Caco-2 (cell line): ENCODE measurements around the gene CRTC3. TPM values are rescaled to one million over a fixed set of nuclear protein-coding genes. Genes with fewer than 3 reads are reported as not detected.

Source experiments
- BruUV-seq: library from RNA; stranded (reverse); fragments of 400-500 nt; replicated peaks from 2 replicates; lab custom pipeline; 2021; lab: Mats Ljungman, UMichigan
- CTCF ChIA-PET: fragments of 300-600 bp; sonication (Branson Sonifier 250); formaldehyde crosslinking; loops from one replicate; lab custom pipeline; 2022; ENCODE audit warnings: antibody characterized with exemption; lab: Charles Lee
- POLR2A ChIA-PET: fragments of 300-600 bp; sonication (Branson Sonifier 250); formaldehyde crosslinking; loops from one replicate; lab custom pipeline; 2022; ENCODE audit warnings: antibody characterized with exemption; lab: Charles Lee
- DNase-seq, 2 experiments: peaks; one replicate each; pipeline versions ENCODE4 v3.0.0 to v3.0.0-alpha.2; 2020 to 2022
- H3K27me3 ChIP-seq: replicated peaks from 2 replicates; pipeline ENCODE4 v1.6.0; 2011; ENCODE audit warnings: low read length; ENCODE audit not compliant: control insufficient read depth, insufficient read depth
- H3K36me3 ChIP-seq: 2 replicates; pipeline ENCODE4 v1.5.1; 2011; ENCODE audit warnings: low read length; ENCODE audit not compliant: control insufficient read depth, insufficient read depth
- H3K4me1 ChIP-seq: fragments of 250-450 bp; sonication (Bioruptor Pico); 2 replicates; pipeline ENCODE4 v1.5.1; 2020; ENCODE audit warnings: mild to moderate bottlenecking
- H3K4me3 ChIP-seq: 2 replicates; pipeline ENCODE4 v1.5.1; 2011; ENCODE audit warnings: low read depth, mild to moderate bottlenecking, control low read depth, low read length
- H3K9me3 ChIP-seq: fragments of 250-450 bp; sonication (Bioruptor Pico); 2 replicates; pipeline ENCODE4 v1.5.1; 2020; ENCODE audit warnings: mild to moderate bottlenecking, moderate library complexity
- H3K27ac Mint-ChIP-seq: one replicate; pipeline ENCODE4 v1.8.0; 2022; ENCODE audit warnings: mixed read lengths; ENCODE audit not compliant: unreplicated experiment
- H3K27me3 Mint-ChIP-seq: one replicate; pipeline ENCODE4 v1.8.0; 2022; ENCODE audit warnings: mixed read lengths; ENCODE audit not compliant: insufficient read depth, unreplicated experiment
- H3K36me3 Mint-ChIP-seq: one replicate; pipeline ENCODE4 v1.8.0; 2022; ENCODE audit warnings: mild to moderate bottlenecking, mixed read lengths; ENCODE audit not compliant: insufficient read depth, unreplicated experiment
- H3K4me1 Mint-ChIP-seq: one replicate; pipeline ENCODE4 v1.8.0; 2022; ENCODE audit warnings: low read depth, mixed read lengths; ENCODE audit not compliant: unreplicated experiment
- H3K4me3 Mint-ChIP-seq: one replicate; pipeline ENCODE4 v1.8.0; 2022; ENCODE audit warnings: mild to moderate bottlenecking, moderate library complexity, mixed read lengths; ENCODE audit not compliant: unreplicated experiment
- H3K9me3 Mint-ChIP-seq: one replicate; pipeline ENCODE4 v1.8.0; 2022; ENCODE audit warnings: mixed read lengths; ENCODE audit not compliant: unreplicated experiment
- intact Hi-C: fragments of 100-400 bp; cut with micrococcal nuclease; formaldehyde crosslinking; loops from one replicate; pipeline ENCODE4 v1.10.0; 2022; ENCODE audit not compliant: unreplicated experiment
- total RNA-seq: library from RNA; stranded (reverse); gene quantifications from 2 replicates; pipeline ENCODE4 v1.2.3, GENCODE V29; 2022
- TF ChIP-seq, protein P1 (sequence below), 2 experiments: fragments of 200-600 bp in 1 of 2; IDR thresholded peaks; 1 replicate in 1 of 2; 2 replicates in 1 of 2; pipeline versions ENCODE4 v1.5.1 to v1.8.0; 2011 to 2022; ENCODE audit warnings: antibody characterized with exemption in 1 of 2, control low read depth in 1 of 2, inconsistent platforms in 1 of 2, low read depth in 1 of 2, low read length in 1 of 2, mild to moderate bottlenecking in 1 of 2, moderate library complexity in 1 of 2; ENCODE audit not compliant: insufficient read depth in 1 of 2, severe bottlenecking in 1 of 2, unreplicated experiment in 1 of 2

CRTC3 gene
- total RNA-seq, 1 experiment from 2014 or later = 35.0 TPM

- no TSS peak for BruUV-seq
- Mint-ChIP-seq H3K4me1 (no peaks in the 10 kb centered on the region), H3K9me3 (no peaks in the 10 kb centered on the region), H3K27ac (no peak overlapping the region), H3K27me3 (no peaks in the 10 kb centered on the region), H3K36me3 (no peaks in the 10 kb centered on the region), H3K4me3 (no peak overlapping the region)
- TF ChIP-seq, protein P1, sequence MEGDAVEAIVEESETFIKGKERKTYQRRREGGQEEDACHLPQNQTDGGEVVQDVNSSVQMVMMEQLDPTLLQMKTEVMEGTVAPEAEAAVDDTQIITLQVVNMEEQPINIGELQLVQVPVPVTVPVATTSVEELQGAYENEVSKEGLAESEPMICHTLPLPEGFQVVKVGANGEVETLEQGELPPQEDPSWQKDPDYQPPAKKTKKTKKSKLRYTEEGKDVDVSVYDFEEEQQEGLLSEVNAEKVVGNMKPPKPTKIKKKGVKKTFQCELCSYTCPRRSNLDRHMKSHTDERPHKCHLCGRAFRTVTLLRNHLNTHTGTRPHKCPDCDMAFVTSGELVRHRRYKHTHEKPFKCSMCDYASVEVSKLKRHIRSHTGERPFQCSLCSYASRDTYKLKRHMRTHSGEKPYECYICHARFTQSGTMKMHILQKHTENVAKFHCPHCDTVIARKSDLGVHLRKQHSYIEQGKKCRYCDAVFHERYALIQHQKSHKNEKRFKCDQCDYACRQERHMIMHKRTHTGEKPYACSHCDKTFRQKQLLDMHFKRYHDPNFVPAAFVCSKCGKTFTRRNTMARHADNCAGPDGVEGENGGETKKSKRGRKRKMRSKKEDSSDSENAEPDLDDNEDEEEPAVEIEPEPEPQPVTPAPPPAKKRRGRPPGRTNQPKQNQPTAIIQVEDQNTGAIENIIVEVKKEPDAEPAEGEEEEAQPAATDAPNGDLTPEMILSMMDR (IDR thresholded peaks at IDR 0.05; ENCODE audit: insufficient read depth in 1 of 2, low read depth in 1 of 2, low read length in 1 of 2, severe bottlenecking in 1 of 2, unreplicated experiment in 1 of 2) = no peak
- no peaks in the 10 kb centered on the region for H3K9me3 ChIP-seq
- ChIA-PET CTCF (no interaction called here), POLR2A (no interaction called here)
- H3K36me3 ChIP-seq = no peaks in the 10 kb centered on the region
- intact Hi-C loops = no loop called here
- DNase-seq = no peak
- H3K27me3 ChIP-seq = no peaks in the 10 kb centered on the region
- H3K4me3 ChIP-seq = no peak overlapping the region
- no peaks in the 10 kb centered on the region for H3K4me1 ChIP-seq
Observed at GRCh38 chr15:90679959-90680358, 150.2 kb downstream of the CRTC3 start.

DNA sequence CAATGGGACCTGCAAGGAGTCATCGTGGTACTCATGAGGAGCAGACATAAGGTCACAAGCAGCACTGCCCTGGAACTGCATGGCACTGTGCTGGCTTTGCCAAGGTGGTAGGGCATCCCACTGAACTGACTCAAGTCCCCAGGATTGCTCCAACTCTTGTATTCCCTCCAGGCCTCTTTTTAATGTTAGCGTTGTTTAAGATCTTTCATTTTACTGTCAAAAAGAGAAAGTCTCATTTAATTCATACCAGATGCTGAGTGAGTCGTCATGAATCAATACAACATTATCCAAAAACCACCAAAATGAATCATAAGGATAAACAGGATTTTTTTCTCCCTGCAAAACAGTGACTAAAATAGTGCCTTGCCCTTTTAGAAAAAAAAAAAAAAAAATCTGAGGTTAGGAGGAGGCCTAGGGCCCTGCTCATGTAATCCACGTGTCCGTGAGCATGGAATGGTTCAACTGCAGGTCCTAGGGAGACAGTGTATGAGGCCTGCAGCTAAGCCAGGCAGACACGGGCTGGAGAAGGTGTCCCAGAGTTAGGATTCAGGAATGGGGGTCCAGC is 150.7 kb downstream of the CRTC3 start:
- Mint-ChIP-seq H3K36me3 (no peaks in the 10 kb centered on the region), H3K4me1 (no peaks in the 10 kb centered on the region), H3K4me3 (no peak overlapping the region), H3K27me3 (no peaks in the 10 kb centered on the region), H3K27ac (no peak overlapping the region), H3K9me3 (no peaks in the 10 kb centered on the region)
- no peak for DNase-seq
- Histone ChIP-seq H3K4me3 (no peak overlapping the region), H3K9me3 (no peaks in the 10 kb centered on the region), H3K27me3 (no peaks in the 10 kb centered on the region), H3K36me3 (no peaks in the 10 kb centered on the region), H3K4me1 (no peaks in the 10 kb centered on the region)
- POLR2A ChIA-PET = no interaction called here
- CTCF ChIA-PET = no interaction called here
- TF ChIP-seq, protein P1 (IDR thresholded peaks at IDR 0.05; ENCODE audit: insufficient read depth in 1 of 2, low read depth in 1 of 2, low read length in 1 of 2, severe bottlenecking in 1 of 2, unreplicated experiment in 1 of 2) = no peak
- intact Hi-C loops = no loop called here
- BruUV-seq = no TSS peak

DNA sequence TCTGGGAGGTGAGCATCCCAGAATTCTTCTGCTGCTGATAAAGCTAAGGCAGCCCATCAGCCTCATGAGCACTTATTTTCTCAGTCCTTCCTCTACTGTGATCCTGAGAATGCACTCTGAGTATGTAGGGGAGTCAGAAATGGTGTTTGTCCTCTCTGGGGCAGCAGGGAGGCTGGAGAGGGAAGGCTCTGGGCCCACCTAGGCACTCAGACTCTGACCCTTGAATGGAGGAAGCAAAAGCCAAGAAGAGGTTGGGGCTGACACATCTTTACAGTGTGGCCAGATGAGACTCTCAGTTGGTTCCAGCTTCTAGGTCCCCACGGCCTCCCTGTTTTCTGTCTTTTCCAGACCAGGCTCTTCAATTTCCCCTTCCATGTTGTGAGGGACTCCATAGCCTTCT is 151.3 kb downstream of the CRTC3 start:
- Mint-ChIP-seq H3K36me3 (no peaks in the 10 kb centered on the region), H3K27ac (no peak overlapping the region), H3K27me3 (no peaks in the 10 kb centered on the region), H3K4me3 (no peak overlapping the region), H3K4me1 (no peaks in the 10 kb centered on the region), H3K9me3 (no peaks in the 10 kb centered on the region)
- Histone ChIP-seq H3K27me3 (no peaks in the 10 kb centered on the region), H3K36me3 (no peaks in the 10 kb centered on the region), H3K4me3 (no peak overlapping the region), H3K4me1 (no peaks in the 10 kb centered on the region), H3K9me3 (no peaks in the 10 kb centered on the region)
- CTCF ChIA-PET = no interaction called here
- no TSS peak for BruUV-seq
- no peak for DNase-seq
- TF ChIP-seq, protein P1 (IDR thresholded peaks at IDR 0.05; ENCODE audit: insufficient read depth in 1 of 2, low read depth in 1 of 2, low read length in 1 of 2, severe bottlenecking in 1 of 2, unreplicated experiment in 1 of 2) = no peak
- POLR2A ChIA-PET = interaction anchor here (0.5 kb wide), 1 partner anchor 447 kb away, joined by 3 read pairs; the partner anchor contains the start of genes CIB1 and GDPGP1
- intact Hi-C loops = no loop called here
